HG02678 (cell line): ENCODE data around the gene GCSAM.
A peak's percentile ranks its signal among the peaks of the same experiment; 100 is the strongest.

Source experiments
- ATAC-seq: cut with Tn5 transposase; IDR thresholded peaks from one replicate; pipeline ENCODE4 v1.9.1; 2021; ENCODE audit warnings: mild to moderate bottlenecking, moderate library complexity; ENCODE audit not compliant: unreplicated experiment

The GCSAM gene

GRCh38 chr3:112109322-112109721 lies 23.7 kb downstream of the GCSAM start:
- ATAC-seq: no peak

- no peak for ATAC-seq
These were observed 28.3 kb downstream of the GCSAM start for GRCh38 chr3:112104774-112105173.

- no peak for ATAC-seq
These were observed 31.1 kb downstream of the GCSAM start for GRCh38 chr3:112101916-112102315.

GRCh38 chr3:112097378-112097777 lies 35.7 kb downstream of the GCSAM start:
- ATAC-seq: no peak

GRCh38 chr3:112096176-112096575 lies 36.9 kb downstream of the GCSAM start:
- no peak for ATAC-seq

GRCh38 chr3:112095731-112096130 lies 37.3 kb downstream of the GCSAM start:
- no peak for ATAC-seq

- no peak for ATAC-seq
These were observed 39.9 kb downstream of the GCSAM start for GRCh38 chr3:112093180-112093522.

GRCh38 chr3:112092496-112093179 lies 40.4 kb downstream of the GCSAM start:
- ATAC-seq: peak; percentile 35

- no peak for ATAC-seq
These were observed 42.0 kb downstream of the GCSAM start for GRCh38 chr3:112090887-112091586.

GRCh38 chr3:112089956-112090886 lies 42.8 kb downstream of the GCSAM start:
- no peak for ATAC-seq

- ATAC-seq: no peak
These were observed 44.1 kb downstream of the GCSAM start for GRCh38 chr3:112088944-112089343.

- ATAC-seq: no peak
These were observed 45.3 kb downstream of the GCSAM start for GRCh38 chr3:112087746-112088145.

GRCh38 chr3:112086875-112087524 lies 46.0 kb downstream of the GCSAM start:
- ATAC-seq: no peak

- peak; percentile 83 for ATAC-seq
These were observed 46.8 kb downstream of the GCSAM start, which contains the start of gene C3orf52 for GRCh38 chr3:112086076-112086854. Gene C3orf52, plus strand, starts transcription at chr3:112086389. Its CDS starts 19 bp downstream, at chr3:112086408.

GRCh38 chr3:112085735-112086075 lies 47.3 kb downstream of the GCSAM start:
- ATAC-seq: no peak

GRCh38 chr3:112084980-112085705 lies 47.9 kb downstream of the GCSAM start:
- ATAC-seq: no peak

GRCh38 chr3:112083239-112083638 lies 49.8 kb downstream of the GCSAM start:
- ATAC-seq: no peak

GRCh38 chr3:112078125-112079083 lies 54.6 kb downstream of the GCSAM start:
- ATAC-seq: no peak
